ENCODE measurements around the gene RBM18. TPM values are rescaled to one million over a fixed set of nuclear protein-coding genes. Genes with fewer than 3 reads are reported as not detected.

Gene RBM18
- total RNA-seq, 2 donors from 2014 or later: 4.6 to 5.4 TPM

- no peak for DNase-seq
- H3K9me3 ChIP-seq: no peaks in the 10 kb centered on the region
- no peaks in the 10 kb centered on the region for H3K27me3 ChIP-seq
- intact Hi-C loops (cut with DNase I): loop anchor here (10.0 kb wide), 1 partner anchor 52 kb away; no protein-coding TSS in a partner anchor
- no peak for ATAC-seq
- no peak overlapping the region for H3K4me3 ChIP-seq
- WGBS, 2 donors: 68 to 81% methylated on average over 5 of the region's 5 CpGs
- H3K36me3 ChIP-seq (replicated peaks in 1 of 2; ENCODE audit: insufficient read depth in 1 of 2, low read depth in 2 of 2): peaks cover 5 to 6% of the 10 kb centered on the region in 2 donors
- TF ChIP-seq CTCF (IDR thresholded peaks at IDR 0.05) (no peak), POLR2A (IDR thresholded peaks at IDR 0.05) (no peak)
- no peak overlapping the region for H3K27ac ChIP-seq
- H3K4me1 ChIP-seq: no peaks in the 10 kb centered on the region
Observed at GRCh38 chr9:122252796-122253195, 11.8 kb downstream of the RBM18 start.

GRCh38 chr9:122251351-122251750 lies 13.3 kb downstream of the RBM18 start:
- Histone ChIP-seq H3K27ac (no peak overlapping the region), H3K4me1 (no peaks in the 10 kb centered on the region), H3K4me3 (no peak overlapping the region), H3K27me3 (no peaks in the 10 kb centered on the region), H3K36me3 (replicated peaks in 1 of 2; ENCODE audit: insufficient read depth in 1 of 2, low read depth in 2 of 2) (peaks cover 8 to 15% of the 10 kb centered on the region in 2 donors), H3K9me3 (no peaks in the 10 kb centered on the region)
- TF ChIP-seq POLR2A (IDR thresholded peaks at IDR 0.05) (no peak), CTCF (IDR thresholded peaks at IDR 0.05) (no peak)
- DNase-seq: no peak
- intact Hi-C loops (cut with DNase I): loop anchor here (10.0 kb wide), 1 partner anchor 53 kb away; no protein-coding TSS in a partner anchor
- no peak for ATAC-seq
- 90 to 94% methylated on average over 2 of the region's 2 CpGs for WGBS, 2 donors

GRCh38 chr9:122248448-122248865 lies 16.2 kb downstream of the RBM18 start:
- Histone ChIP-seq H3K27ac (no peak overlapping the region), H3K36me3 (replicated peaks in 1 of 2; ENCODE audit: insufficient read depth in 1 of 2, low read depth in 2 of 2) (peaks cover 8 to 23% of the 10 kb centered on the region in 2 donors), H3K4me1 (no peaks in the 10 kb centered on the region), H3K27me3 (no peaks in the 10 kb centered on the region), H3K4me3 (no peak overlapping the region), H3K9me3 (no peaks in the 10 kb centered on the region)
- intact Hi-C loops (cut with DNase I): no loop called here
- 83 to 89% methylated on average over 5 of the region's 5 CpGs for WGBS, 2 donors
- DNase-seq: no peak
- ATAC-seq: no peak
- TF ChIP-seq CTCF (IDR thresholded peaks at IDR 0.05) (no peak), POLR2A (IDR thresholded peaks at IDR 0.05) (no peak)

- intact Hi-C loops (cut with DNase I): no loop called here
- Histone ChIP-seq H3K9me3 (no peaks in the 10 kb centered on the region), H3K27me3 (no peaks in the 10 kb centered on the region), H3K4me1 (no peaks in the 10 kb centered on the region), H3K4me3 (no peak overlapping the region), H3K36me3 (replicated peaks in 1 of 2; ENCODE audit: insufficient read depth in 1 of 2, low read depth in 2 of 2) (peaks cover 16 to 25% of the 10 kb centered on the region in 2 donors), H3K27ac (no peak overlapping the region)
- TF ChIP-seq POLR2A (IDR thresholded peaks at IDR 0.05) (no peak), CTCF (IDR thresholded peaks at IDR 0.05) (no peak)
- 86 to 91% methylated on average over 3 of the region's 3 CpGs for WGBS, 2 donors
- ATAC-seq (no peak), DNase-seq (no peak)
Observed at GRCh38 chr9:122246666-122247065, 18.0 kb downstream of the RBM18 start.

- WGBS, 2 donors: 85 to 86% methylated on average over 3 of the region's 3 CpGs
- intact Hi-C loops (cut with DNase I): no loop called here
Observed at GRCh38 chr9:122244349-122244748, 20.3 kb downstream of the RBM18 start.

More at GRCh38 chr9:122244349-122244748, 20.3 kb downstream of the RBM18 start:
- no peak overlapping the region for H3K27ac ChIP-seq
- no peaks in the 10 kb centered on the region for H3K4me1 ChIP-seq
- no peaks in the 10 kb centered on the region for H3K9me3 ChIP-seq
- ATAC-seq (no peak), DNase-seq (no peak)
- peaks cover 22 to 31% of the 10 kb centered on the region in 2 donors for H3K36me3 ChIP-seq (replicated peaks in 1 of 2; ENCODE audit: insufficient read depth in 1 of 2, low read depth in 2 of 2)
- TF ChIP-seq POLR2A (IDR thresholded peaks at IDR 0.05) (no peak), CTCF (IDR thresholded peaks at IDR 0.05) (no peak)
- no peaks in the 10 kb centered on the region for H3K27me3 ChIP-seq
- no peak overlapping the region for H3K4me3 ChIP-seq
